Ishikawa (cell line): ENCODE measurements around the gene MINDY4B.

Source experiments
- CEBPB ChIP-seq: IDR thresholded peaks from 2 replicates; pipeline ENCODE4 v1.6.1; 2012
- CREB1 ChIP-seq: IDR thresholded peaks from 2 replicates; pipeline ENCODE4 v1.6.1; 2012; ENCODE audit warnings: low read depth
- EGR1 ChIP-seq: IDR thresholded peaks from 2 replicates; pipeline ENCODE4 v1.6.1; 2012
- EP300 ChIP-seq: IDR thresholded peaks from 2 replicates; pipeline ENCODE4 v1.6.1; 2012; ENCODE audit warnings: borderline replicate concordance
- FOXM1 ChIP-seq: IDR thresholded peaks from 2 replicates; pipeline ENCODE4 v1.6.1; 2012; ENCODE audit warnings: low read depth, borderline replicate concordance
- MAX ChIP-seq: IDR thresholded peaks from 2 replicates; pipeline ENCODE4 v1.6.1; 2012
- NFIC ChIP-seq: IDR thresholded peaks from 2 replicates; pipeline ENCODE4 v1.6.1; 2012
- RAD21 ChIP-seq: IDR thresholded peaks from 2 replicates; pipeline ENCODE4 v1.6.1; 2012; ENCODE audit warnings: low read depth
- REST ChIP-seq: IDR thresholded peaks from 2 replicates; pipeline ENCODE4 v1.6.1; 2012; ENCODE audit warnings: low read depth, mild to moderate bottlenecking
- TAF1 ChIP-seq: IDR thresholded peaks from 2 replicates; pipeline ENCODE4 v1.6.1; 2012; ENCODE audit warnings: low read depth, mild to moderate bottlenecking
- TCF12 ChIP-seq: IDR thresholded peaks from 2 replicates; pipeline ENCODE4 v1.6.1; 2012; ENCODE audit warnings: low read depth
- TEAD4 ChIP-seq: IDR thresholded peaks from 2 replicates; pipeline ENCODE4 v1.6.1; 2012
- USF1 ChIP-seq: IDR thresholded peaks from 2 replicates; pipeline ENCODE4 v1.6.1; 2012
- YY1 ChIP-seq: IDR thresholded peaks from 2 replicates; pipeline ENCODE4 v1.6.1; 2012; ENCODE audit warnings: low read depth
- ZBTB7A ChIP-seq: IDR thresholded peaks from 2 replicates; pipeline ENCODE4 v1.6.1; 2012; ENCODE audit warnings: low read depth

The MINDY4B gene

GRCh38 chr3:150830745-150831144, 74.5 kb downstream of the MINDY4B start:
- no peak for TF ChIP-seq EGR1
- no peak for TF ChIP-seq TAF1
- TF ChIP-seq TCF12 = no peak
- no peak for TF ChIP-seq CREB1
- no peak for TF ChIP-seq NFIC
- no peak for TF ChIP-seq YY1
- TF ChIP-seq TEAD4 = no peak
- TF ChIP-seq RAD21 = no peak
- TF ChIP-seq REST = no peak
- TF ChIP-seq USF1 = no peak
- TF ChIP-seq ZBTB7A = no peak
- TF ChIP-seq CEBPB = no peak
- TF ChIP-seq MAX = no peak
- TF ChIP-seq EP300 = no peak
- no peak for TF ChIP-seq FOXM1

GRCh38 chr3:150830094-150830681, 75.1 kb downstream of the MINDY4B start:
- TF ChIP-seq REST = no peak
- TF ChIP-seq RAD21 = peak; percentile 34

- TF ChIP-seq CEBPB (no peak), TCF12 (no peak), RAD21 (no peak)
Observed at GRCh38 chr3:150829408-150829807, 75.8 kb downstream of the MINDY4B start.

GRCh38 chr3:150828997-150829396, 76.2 kb downstream of the MINDY4B start:
- TF ChIP-seq ZBTB7A (no peak), NFIC (no peak), EP300 (no peak), TEAD4 (no peak), TAF1 (no peak), CEBPB (no peak), USF1 (no peak), EGR1 (no peak), YY1 (no peak), FOXM1 (no peak), MAX (no peak), RAD21 (no peak), TCF12 (no peak), REST (no peak), CREB1 (no peak)

GRCh38 chr3:150828261-150828660, 77.0 kb downstream of the MINDY4B start:
- TF ChIP-seq RAD21 (no peak), REST (no peak), TCF12 (no peak), EGR1 (no peak), USF1 (no peak)
